ENCODE results near the gene TSHZ2. TPM values are rescaled to one million over a fixed set of nuclear protein-coding genes. Genes with fewer than 3 reads are reported as not detected.

The TSHZ2 gene
- total and polyA plus RNA-seq, 9 of the 15 experiments (the other 6 are each of a cell fraction or from before 2014, with no cell fraction given) = 0.03 to 0.20 (median 0.05) TPM; not detected in 4

DNA sequence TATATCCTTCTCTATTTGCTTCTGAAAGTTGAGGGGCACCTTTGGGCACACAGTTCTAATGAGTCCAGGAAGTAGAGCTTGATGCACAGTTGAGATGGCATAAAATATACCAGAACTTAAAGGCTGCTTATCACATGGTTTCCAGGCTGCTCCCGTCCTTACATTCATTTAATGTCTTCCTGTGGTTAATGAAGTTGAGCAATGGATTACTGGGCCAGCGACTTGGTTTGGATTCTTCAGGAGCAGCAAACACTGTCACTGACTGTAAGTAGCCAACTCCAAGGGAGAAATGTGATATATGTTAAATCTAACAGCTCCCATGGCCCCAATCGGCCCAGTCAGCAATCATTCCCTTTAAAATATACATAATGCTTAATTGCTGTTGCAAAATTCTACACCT lies 9.0 kb upstream of the TSHZ2 start (continued):
- TF ChIP-seq, protein P1, sequence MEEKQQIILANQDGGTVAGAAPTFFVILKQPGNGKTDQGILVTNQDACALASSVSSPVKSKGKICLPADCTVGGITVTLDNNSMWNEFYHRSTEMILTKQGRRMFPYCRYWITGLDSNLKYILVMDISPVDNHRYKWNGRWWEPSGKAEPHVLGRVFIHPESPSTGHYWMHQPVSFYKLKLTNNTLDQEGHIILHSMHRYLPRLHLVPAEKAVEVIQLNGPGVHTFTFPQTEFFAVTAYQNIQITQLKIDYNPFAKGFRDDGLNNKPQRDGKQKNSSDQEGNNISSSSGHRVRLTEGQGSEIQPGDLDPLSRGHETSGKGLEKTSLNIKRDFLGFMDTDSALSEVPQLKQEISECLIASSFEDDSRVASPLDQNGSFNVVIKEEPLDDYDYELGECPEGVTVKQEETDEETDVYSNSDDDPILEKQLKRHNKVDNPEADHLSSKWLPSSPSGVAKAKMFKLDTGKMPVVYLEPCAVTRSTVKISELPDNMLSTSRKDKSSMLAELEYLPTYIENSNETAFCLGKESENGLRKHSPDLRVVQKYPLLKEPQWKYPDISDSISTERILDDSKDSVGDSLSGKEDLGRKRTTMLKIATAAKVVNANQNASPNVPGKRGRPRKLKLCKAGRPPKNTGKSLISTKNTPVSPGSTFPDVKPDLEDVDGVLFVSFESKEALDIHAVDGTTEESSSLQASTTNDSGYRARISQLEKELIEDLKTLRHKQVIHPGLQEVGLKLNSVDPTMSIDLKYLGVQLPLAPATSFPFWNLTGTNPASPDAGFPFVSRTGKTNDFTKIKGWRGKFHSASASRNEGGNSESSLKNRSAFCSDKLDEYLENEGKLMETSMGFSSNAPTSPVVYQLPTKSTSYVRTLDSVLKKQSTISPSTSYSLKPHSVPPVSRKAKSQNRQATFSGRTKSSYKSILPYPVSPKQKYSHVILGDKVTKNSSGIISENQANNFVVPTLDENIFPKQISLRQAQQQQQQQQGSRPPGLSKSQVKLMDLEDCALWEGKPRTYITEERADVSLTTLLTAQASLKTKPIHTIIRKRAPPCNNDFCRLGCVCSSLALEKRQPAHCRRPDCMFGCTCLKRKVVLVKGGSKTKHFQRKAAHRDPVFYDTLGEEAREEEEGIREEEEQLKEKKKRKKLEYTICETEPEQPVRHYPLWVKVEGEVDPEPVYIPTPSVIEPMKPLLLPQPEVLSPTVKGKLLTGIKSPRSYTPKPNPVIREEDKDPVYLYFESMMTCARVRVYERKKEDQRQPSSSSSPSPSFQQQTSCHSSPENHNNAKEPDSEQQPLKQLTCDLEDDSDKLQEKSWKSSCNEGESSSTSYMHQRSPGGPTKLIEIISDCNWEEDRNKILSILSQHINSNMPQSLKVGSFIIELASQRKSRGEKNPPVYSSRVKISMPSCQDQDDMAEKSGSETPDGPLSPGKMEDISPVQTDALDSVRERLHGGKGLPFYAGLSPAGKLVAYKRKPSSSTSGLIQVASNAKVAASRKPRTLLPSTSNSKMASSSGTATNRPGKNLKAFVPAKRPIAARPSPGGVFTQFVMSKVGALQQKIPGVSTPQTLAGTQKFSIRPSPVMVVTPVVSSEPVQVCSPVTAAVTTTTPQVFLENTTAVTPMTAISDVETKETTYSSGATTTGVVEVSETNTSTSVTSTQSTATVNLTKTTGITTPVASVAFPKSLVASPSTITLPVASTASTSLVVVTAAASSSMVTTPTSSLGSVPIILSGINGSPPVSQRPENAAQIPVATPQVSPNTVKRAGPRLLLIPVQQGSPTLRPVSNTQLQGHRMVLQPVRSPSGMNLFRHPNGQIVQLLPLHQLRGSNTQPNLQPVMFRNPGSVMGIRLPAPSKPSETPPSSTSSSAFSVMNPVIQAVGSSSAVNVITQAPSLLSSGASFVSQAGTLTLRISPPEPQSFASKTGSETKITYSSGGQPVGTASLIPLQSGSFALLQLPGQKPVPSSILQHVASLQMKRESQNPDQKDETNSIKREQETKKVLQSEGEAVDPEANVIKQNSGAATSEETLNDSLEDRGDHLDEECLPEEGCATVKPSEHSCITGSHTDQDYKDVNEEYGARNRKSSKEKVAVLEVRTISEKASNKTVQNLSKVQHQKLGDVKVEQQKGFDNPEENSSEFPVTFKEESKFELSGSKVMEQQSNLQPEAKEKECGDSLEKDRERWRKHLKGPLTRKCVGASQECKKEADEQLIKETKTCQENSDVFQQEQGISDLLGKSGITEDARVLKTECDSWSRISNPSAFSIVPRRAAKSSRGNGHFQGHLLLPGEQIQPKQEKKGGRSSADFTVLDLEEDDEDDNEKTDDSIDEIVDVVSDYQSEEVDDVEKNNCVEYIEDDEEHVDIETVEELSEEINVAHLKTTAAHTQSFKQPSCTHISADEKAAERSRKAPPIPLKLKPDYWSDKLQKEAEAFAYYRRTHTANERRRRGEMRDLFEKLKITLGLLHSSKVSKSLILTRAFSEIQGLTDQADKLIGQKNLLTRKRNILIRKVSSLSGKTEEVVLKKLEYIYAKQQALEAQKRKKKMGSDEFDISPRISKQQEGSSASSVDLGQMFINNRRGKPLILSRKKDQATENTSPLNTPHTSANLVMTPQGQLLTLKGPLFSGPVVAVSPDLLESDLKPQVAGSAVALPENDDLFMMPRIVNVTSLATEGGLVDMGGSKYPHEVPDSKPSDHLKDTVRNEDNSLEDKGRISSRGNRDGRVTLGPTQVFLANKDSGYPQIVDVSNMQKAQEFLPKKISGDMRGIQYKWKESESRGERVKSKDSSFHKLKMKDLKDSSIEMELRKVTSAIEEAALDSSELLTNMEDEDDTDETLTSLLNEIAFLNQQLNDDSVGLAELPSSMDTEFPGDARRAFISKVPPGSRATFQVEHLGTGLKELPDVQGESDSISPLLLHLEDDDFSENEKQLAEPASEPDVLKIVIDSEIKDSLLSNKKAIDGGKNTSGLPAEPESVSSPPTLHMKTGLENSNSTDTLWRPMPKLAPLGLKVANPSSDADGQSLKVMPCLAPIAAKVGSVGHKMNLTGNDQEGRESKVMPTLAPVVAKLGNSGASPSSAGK (IDR thresholded peaks at IDR 0.05) = no peak
- no peak for TF ChIP-seq ZNF764 (CRISPR knock-in tag; IDR thresholded peaks at IDR 0.05; ENCODE audit: low read depth)
